Endodermal cell (in vitro differentiated cells): ENCODE results near the gene PARL. TPM values are rescaled to one million over a fixed set of nuclear protein-coding genes. Genes with fewer than 3 reads are reported as not detected.
A peak's percentile ranks its signal among the peaks of the same experiment; 100 is the strongest.

Experiments
- DNase-seq: peaks from one replicate; pipeline ENCODE4 v3.0.0-alpha.2; 2017
- H3K27ac ChIP-seq: 2 replicates; pipeline ENCODE4 v1.5.1; 2013; ENCODE audit warnings: mild to moderate bottlenecking, low read depth, low read length, moderate library complexity
- H3K27me3 ChIP-seq: 2 replicates; pipeline ENCODE4 v1.6.1; 2013; ENCODE audit warnings: mild to moderate bottlenecking, low read length, moderate library complexity; ENCODE audit not compliant: insufficient read depth, control insufficient read depth, poor library complexity, severe bottlenecking
- H3K36me3 ChIP-seq: 2 replicates; pipeline ENCODE4 v1.7.0; 2013; ENCODE audit warnings: mild to moderate bottlenecking, low read length, moderate library complexity; ENCODE audit not compliant: control insufficient read depth, insufficient read depth
- H3K4me1 ChIP-seq: one replicate; pipeline ENCODE4 v1.7.0; 2013; ENCODE audit warnings: low read length; ENCODE audit not compliant: control insufficient read depth, insufficient read depth
- H3K4me3 ChIP-seq: 2 replicates; pipeline ENCODE4 v1.5.1; 2013; ENCODE audit warnings: mild to moderate bottlenecking, low read length, moderate library complexity
- H3K9ac ChIP-seq: 2 replicates; pipeline ENCODE4 v1.6.1; 2013; ENCODE audit warnings: mild to moderate bottlenecking, low read length, moderate library complexity; ENCODE audit not compliant: poor library complexity, severe bottlenecking; ENCODE audit errors: extremely low read depth
- H3K9me3 ChIP-seq: 2 replicates; pipeline ENCODE4 v1.6.1; 2013; ENCODE audit warnings: mild to moderate bottlenecking, low read length, moderate library complexity; ENCODE audit not compliant: control insufficient read depth
- H3K27ac Mint-ChIP-seq: 2 replicates; pipeline ENCODE4 v1.8.0; 2020; ENCODE audit warnings: mixed read lengths
- H3K27me3 Mint-ChIP-seq: 2 replicates; pipeline ENCODE4 v1.8.0; 2021; ENCODE audit warnings: mild to moderate bottlenecking, mixed read lengths; ENCODE audit not compliant: insufficient read depth
- H3K36me3 Mint-ChIP-seq: 2 replicates; pipeline ENCODE4 v1.8.0; 2020; ENCODE audit warnings: low read depth, mixed read lengths
- H3K4me1 Mint-ChIP-seq: 2 replicates; pipeline ENCODE4 v1.8.0; 2020; ENCODE audit warnings: mixed read lengths
- H3K4me3 Mint-ChIP-seq: 2 replicates; pipeline ENCODE4 v1.8.0; 2020; ENCODE audit warnings: mild to moderate bottlenecking, moderate library complexity, mixed read lengths
- H3K9me3 Mint-ChIP-seq: 2 replicates; pipeline ENCODE4 v1.8.0; 2020; ENCODE audit warnings: mild to moderate bottlenecking, mixed read lengths
- CTCF ChIP-seq: fragments of 200-600 bp; sonication (generic); conservative IDR thresholded peaks from 2 replicates; pipeline ENCODE4 v1.5.0; 2021; ENCODE audit warnings: antibody characterized with exemption, mild to moderate bottlenecking
- WGBS, 2 experiments: methylation state at CpG; one replicate each; pipeline versions ENCODE4 v1.1.5 to v1.1.7; 2013; ENCODE audit warnings: missing lambda C conversion rate in 2 of 2, mixed read lengths in 1 of 2; ENCODE audit not compliant: insufficient coverage in 1 of 2, insufficient read length in 1 of 2; 5-methylcytosine and 5-hydroxymethylcytosine counted together
- total RNA-seq, 2 donors: library from RNA; stranded (reverse); fragmentation: NEBNext Ultra II Directional in 1 of 2; extraction: Animal tissue kit (Norgen Biotek cat#: 25700) in 1 of 2; gene quantifications; 2 replicates in 1 of 2; 3 replicates in 1 of 2; pipeline ENCODE4 v1.2.1, GENCODE V29; 2021

The PARL gene
- total RNA-seq, 2 donors from 2014 or later = 77.3 to 83.0 TPM

DNA sequence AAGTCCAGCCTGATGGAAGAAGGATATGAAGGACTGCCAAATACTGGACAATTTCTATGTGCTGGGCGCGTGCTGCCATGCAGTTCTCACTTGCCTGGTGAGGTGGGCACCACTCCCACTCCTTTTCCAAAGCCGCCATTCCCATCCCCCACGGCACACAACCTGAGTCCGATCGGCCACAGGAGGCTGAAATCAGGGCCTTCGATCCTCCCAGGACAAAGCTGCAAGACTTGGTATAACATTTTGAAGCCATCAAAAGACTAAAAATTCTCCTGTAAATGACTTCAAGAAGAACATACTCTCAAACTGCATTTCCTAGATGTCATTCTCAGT is 56.2 kb downstream of the PARL start:
- peaks cover 10% of the 10 kb centered on the region for H3K27me3 Mint-ChIP-seq

GRCh38 chr3:183827809-183828537 is 56.7 kb downstream of the PARL start:
- Histone ChIP-seq H3K36me3 (peaks cover 41% of the 10 kb centered on the region), H3K9me3 (no peaks in the 10 kb centered on the region), H3K27me3 (peaks cover 6% of the 10 kb centered on the region), H3K4me3 (no peak overlapping the region), H3K4me1 (no peaks in the 10 kb centered on the region), H3K27ac (no peak overlapping the region), H3K9ac (no peak overlapping the region)
- peaks cover 10% of the 10 kb centered on the region for H3K27me3 Mint-ChIP-seq
- H3K4me1 Mint-ChIP-seq = peaks cover 7% of the 10 kb centered on the region
- DNase-seq = no peak
- H3K9me3 Mint-ChIP-seq = no peaks in the 10 kb centered on the region
- WGBS, 2 experiments = 94 to 97% methylated on average over 10 to 14 of the region's 14 CpGs
- H3K4me3 Mint-ChIP-seq = no peak overlapping the region
- H3K27ac Mint-ChIP-seq = no peak overlapping the region
- H3K36me3 Mint-ChIP-seq = peaks cover 31% of the 10 kb centered on the region
- TF ChIP-seq CTCF = no peak

More for the DNA sequence above, 56.2 kb downstream of the PARL start:
- Histone ChIP-seq H3K27ac (no peak overlapping the region), H3K4me3 (no peak overlapping the region), H3K9me3 (no peaks in the 10 kb centered on the region), H3K36me3 (peaks cover 46% of the 10 kb centered on the region), H3K4me1 (no peaks in the 10 kb centered on the region), H3K9ac (no peak overlapping the region), H3K27me3 (peaks cover 6% of the 10 kb centered on the region)
- peaks cover 36% of the 10 kb centered on the region for H3K36me3 Mint-ChIP-seq
- H3K9me3 Mint-ChIP-seq = no peaks in the 10 kb centered on the region
- no peak overlapping the region for H3K4me3 Mint-ChIP-seq
- H3K27ac Mint-ChIP-seq = no peak overlapping the region
- H3K4me1 Mint-ChIP-seq = peaks cover 7% of the 10 kb centered on the region
- no peak for TF ChIP-seq CTCF
- no peak for DNase-seq
- WGBS, 2 experiments = 95 to 97% methylated on average over 5 to 7 of the region's 7 CpGs

DNA sequence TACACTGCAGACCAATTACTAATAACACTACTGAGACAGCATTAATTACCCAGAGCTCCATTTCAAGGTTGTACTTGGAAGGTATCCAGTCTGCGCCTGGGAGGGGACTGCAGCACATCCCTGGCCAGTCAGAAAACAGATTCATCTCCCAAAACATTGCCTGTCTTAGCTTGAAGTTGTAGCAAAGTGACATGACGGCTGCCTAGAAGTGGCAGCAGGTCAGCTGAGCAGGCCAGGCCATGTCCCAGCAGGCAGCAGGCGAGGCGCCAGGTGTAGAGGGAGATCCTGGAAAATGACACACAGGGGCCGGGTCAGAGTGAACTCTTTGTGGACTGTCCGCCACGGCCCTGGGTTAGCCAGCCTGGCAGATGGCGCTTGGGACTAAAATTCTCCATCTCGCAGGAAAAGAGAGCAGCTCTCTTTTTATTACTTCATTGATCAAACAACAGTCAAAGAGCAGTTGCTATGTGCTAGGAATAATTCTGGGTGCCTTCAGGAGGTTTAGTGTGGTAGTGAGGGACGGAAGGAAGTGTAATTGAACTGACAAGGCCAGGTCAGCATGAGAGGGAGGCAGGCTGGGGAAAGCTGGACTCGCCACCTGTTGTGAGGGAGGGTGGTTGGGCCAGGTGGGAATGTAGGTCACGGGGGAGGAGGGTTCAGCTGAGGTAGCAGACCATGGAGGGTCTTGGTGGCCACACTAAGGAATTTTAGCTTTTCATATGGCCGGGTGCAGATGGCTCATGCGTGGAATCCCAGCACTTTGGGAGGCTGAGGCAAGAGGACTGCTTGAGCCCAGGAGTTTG is 58.0 kb downstream of the PARL start:
- Mint-ChIP-seq H3K4me1 (peaks cover 7% of the 10 kb centered on the region), H3K9me3 (no peaks in the 10 kb centered on the region), H3K27me3 (peaks cover 12% of the 10 kb centered on the region), H3K27ac (no peak overlapping the region), H3K4me3 (peak overlapping the region; percentile 54), H3K36me3 (peaks cover 25% of the 10 kb centered on the region)
- no peak overlapping the region for H3K9ac ChIP-seq
- H3K36me3 ChIP-seq = peaks cover 32% of the 10 kb centered on the region
- H3K4me1 ChIP-seq = no peaks in the 10 kb centered on the region
- DNase-seq = no peak
- H3K9me3 ChIP-seq = no peaks in the 10 kb centered on the region
- no peak overlapping the region for H3K4me3 ChIP-seq
- TF ChIP-seq CTCF = no peak
- 95 to 97% methylated on average over 8 to 14 of the region's 14 CpGs for WGBS, 2 experiments
- peaks cover 6% of the 10 kb centered on the region for H3K27me3 ChIP-seq
- peak overlapping the region; percentile 22 for H3K27ac ChIP-seq
